HEK293 (cell line): Measurements from ENCODE around the gene CDH24.
A peak's percentile ranks its signal among the peaks of the same experiment; 100 is the strongest.

Experiments used
- CTCF ChIA-PET: fragments of 350-600 bp; formaldehyde crosslinking; extraction: SDS; loops from one replicate; lab custom pipeline; 2021; ENCODE audit warnings: antibody characterized with exemption; lab: Yijun Ruan, JAX
- POLR2A ChIA-PET: fragments of 300-600 bp; formaldehyde crosslinking; extraction: SDS; loops from one replicate; lab custom pipeline; 2020; ENCODE audit warnings: antibody characterized with exemption, inconsistent platforms; lab: Yijun Ruan, JAX
- H3K27ac ChIP-seq: fragments of 200-500 bp; sonication (Bioruptor generic); 2 replicates; pipeline ENCODE4 v1.5.1; 2014; ENCODE audit warnings: low read depth, low read length, control low read depth, inconsistent platforms; ENCODE audit errors: extremely low read depth
- H3K36me3 ChIP-seq, 2 experiments: fragments of 200-500 bp in 1 of 2; sonication (Bioruptor generic) in 1 of 2; 1 replicate in 1 of 2; 2 replicates in 1 of 2; pipeline ENCODE4 v1.5.1; 2014 to 2017; ENCODE audit warnings: inconsistent platforms in 2 of 2, low read length in 2 of 2; ENCODE audit not compliant: control insufficient read depth in 2 of 2, insufficient read depth in 1 of 2
- H3K4me1 ChIP-seq: fragments of 200-500 bp; sonication (Bioruptor generic); 2 replicates; pipeline ENCODE4 v1.5.1; 2014; ENCODE audit warnings: mild to moderate bottlenecking, low read length, inconsistent platforms; ENCODE audit not compliant: control insufficient read depth, insufficient read depth
- H3K4me3 ChIP-seq: 2 replicates; pipeline ENCODE4 v1.5.1; 2011; ENCODE audit warnings: low read depth, mild to moderate bottlenecking, control low read depth, low read length, moderate library complexity
- H3K9me3 ChIP-seq: fragments of 200-500 bp; sonication (Bioruptor generic); 2 replicates; pipeline ENCODE4 v1.5.1; 2014; ENCODE audit warnings: low read depth, low read length, inconsistent platforms; ENCODE audit not compliant: control insufficient read depth, insufficient read depth
- ELK4 ChIP-seq: IDR thresholded peaks from 2 replicates; pipeline ENCODE4 v1.6.1; 2011; ENCODE audit warnings: mild to moderate bottlenecking, low read depth, low read length, borderline replicate concordance
- KLF1 ChIP-seq: fragments of 450-650 bp; formaldehyde crosslinking; IDR thresholded peaks from 2 replicates; pipeline ENCODE4 v1.5.1; 2016; ENCODE audit warnings: missing biosample characterization, missing genetic modification characterization
- KLF17 ChIP-seq: fragments of 450-650 bp; formaldehyde crosslinking; IDR thresholded peaks from 2 replicates; pipeline ENCODE4 v1.5.1; 2016; ENCODE audit warnings: missing biosample characterization, missing genetic modification characterization
- PRDM1 ChIP-seq: fragments of 450-650 bp; formaldehyde crosslinking; IDR thresholded peaks from 2 replicates; pipeline ENCODE4; 2016; ENCODE audit warnings: missing biosample characterization, missing genetic modification characterization
- PRDM10 ChIP-seq: fragments of 450-650 bp; formaldehyde crosslinking; IDR thresholded peaks from 2 replicates; pipeline ENCODE4 v1.5.1; 2016; ENCODE audit warnings: missing biosample characterization, missing genetic modification characterization
- SCRT2 ChIP-seq: fragments of 450-650 bp; formaldehyde crosslinking; IDR thresholded peaks from 2 replicates; pipeline ENCODE4 v1.5.1; 2016; ENCODE audit warnings: missing biosample characterization, missing genetic modification characterization
- SP3 ChIP-seq: fragments of 450-650 bp; formaldehyde crosslinking; IDR thresholded peaks from 2 replicates; pipeline ENCODE4 v1.5.1; 2016; ENCODE audit warnings: missing biosample characterization, missing genetic modification characterization
- ZBTB7A ChIP-seq: fragments of 450-650 bp; formaldehyde crosslinking; IDR thresholded peaks from 2 replicates; pipeline ENCODE4 v1.5.1; 2016; ENCODE audit warnings: low read depth, missing biosample characterization, missing genetic modification characterization
- ZBTB8A ChIP-seq: fragments of 450-650 bp; formaldehyde crosslinking; IDR thresholded peaks from 2 replicates; pipeline ENCODE4 v1.5.1; 2016; ENCODE audit warnings: missing biosample characterization, missing genetic modification characterization
- ZFP41 ChIP-seq: fragments of 450-650 bp; formaldehyde crosslinking; IDR thresholded peaks from 2 replicates; pipeline ENCODE4 v1.5.1; 2016; ENCODE audit warnings: missing biosample characterization, missing genetic modification characterization, borderline replicate concordance
- ZNF132 ChIP-seq: fragments of 450-650 bp; formaldehyde crosslinking; IDR thresholded peaks from 2 replicates; pipeline ENCODE4 v1.5.1; 2017; ENCODE audit warnings: missing biosample characterization, missing genetic modification characterization, borderline replicate concordance
- ZNF391 ChIP-seq: fragments of 450-650 bp; formaldehyde crosslinking; IDR thresholded peaks from 2 replicates; pipeline ENCODE4 v1.5.1; 2016; ENCODE audit warnings: low read depth, missing biosample characterization, missing genetic modification characterization, borderline replicate concordance
- ZNF398 ChIP-seq: fragments of 450-650 bp; formaldehyde crosslinking; IDR thresholded peaks from 2 replicates; pipeline ENCODE4 v1.5.1; 2017; ENCODE audit warnings: missing biosample characterization, missing genetic modification characterization
- ZNF529 ChIP-seq: fragments of 450-650 bp; formaldehyde crosslinking; IDR thresholded peaks from 2 replicates; pipeline ENCODE4 v1.5.1; 2017; ENCODE audit warnings: missing genetic modification characterization, missing biosample characterization; ENCODE audit not compliant: insufficient replicate concordance
- ZNF571 ChIP-seq: fragments of 450-650 bp; formaldehyde crosslinking; IDR thresholded peaks from 2 replicates; pipeline ENCODE4 v1.5.0; 2017; ENCODE audit warnings: missing biosample characterization, missing genetic modification characterization
- ZNF580 ChIP-seq: fragments of 450-650 bp; formaldehyde crosslinking; IDR thresholded peaks from 2 replicates; pipeline ENCODE4 v1.5.1; 2016; ENCODE audit warnings: missing biosample characterization, missing genetic modification characterization
- ZNF600 ChIP-seq: fragments of 450-650 bp; formaldehyde crosslinking; IDR thresholded peaks from 2 replicates; pipeline ENCODE4 v1.5.1; 2016; ENCODE audit warnings: missing biosample characterization, missing genetic modification characterization
- ZNF629 ChIP-seq: fragments of 450-650 bp; formaldehyde crosslinking; IDR thresholded peaks from 2 replicates; pipeline ENCODE4 v1.5.1; 2017; ENCODE audit warnings: missing biosample characterization, missing genetic modification characterization
- ZSCAN18 ChIP-seq: fragments of 450-650 bp; formaldehyde crosslinking; IDR thresholded peaks from 2 replicates; pipeline ENCODE4 v1.5.1; 2016; ENCODE audit warnings: missing biosample characterization, missing genetic modification characterization
- ZXDB ChIP-seq: fragments of 450-650 bp; formaldehyde crosslinking; IDR thresholded peaks from 2 replicates; pipeline ENCODE4 v1.5.1; 2016; ENCODE audit warnings: missing biosample characterization, missing genetic modification characterization

CDH24 gene

GRCh38 chr14:23025151-23025814 is 32.0 kb downstream of the CDH24 start (continued):
- TF ChIP-seq ELK4 (no peak), ZSCAN18 (no peak), KLF17 (0 out of 2 replicates have a peak, but pooled peaks have one; percentile 56), ZNF600 (tag by site-specific recombination) (peak; percentile 83), ZNF391 (no peak), ZNF571 (no peak), KLF1 (tag by site-specific recombination) (peak; percentile 29; the same call in 1 of the 2 replicates), ZBTB7A (tag by site-specific recombination) (no peak), SP3 (no peak), SCRT2 (tag by site-specific recombination) (no peak), ZNF529 (tag by site-specific recombination) (no peak), ZNF629 (peak; percentile 28)

GRCh38 chr14:23024612-23025075 is 32.7 kb downstream of the CDH24 start:
- Histone ChIP-seq H3K36me3 (peaks cover 21 to 39% of the 10 kb centered on the region in 2 experiments), H3K9me3 (no peaks in the 10 kb centered on the region), H3K4me3 (no peak overlapping the region), H3K27ac (no peak overlapping the region), H3K4me1 (peaks cover 12% of the 10 kb centered on the region)
- TF ChIP-seq PRDM1 (tag by site-specific recombination) (peak; percentile 54; the same call in 1 of the 2 replicates), ZXDB (tag by site-specific recombination) (peak; percentile 17; the same call in 1 of the 2 replicates), ZBTB8A (no peak), ZFP41 (tag by site-specific recombination) (no peak), PRDM10 (peak; percentile 42), ZNF398 (tag by site-specific recombination) (peak; percentile 67), ZNF580 (tag by site-specific recombination) (no peak), ZNF132 (tag by site-specific recombination) (no peak)
- ChIA-PET CTCF (interaction anchor here (0.6 to 1.7 kb wide), 4 partner anchors 18 to 44 kb away, joined by 3 to 4 read pairs (median 4); partner anchors contain the start of gene CDH24), POLR2A (interaction anchor here (1.2 to 2.3 kb wide), 4 partner anchors 9 to 68 kb away, joined by 4 to 6 read pairs (median 6); partner anchors contain the start of genes HAUS4 and PSMB5)
